T-helper 2 cell (primary cell): ENCODE data around the gene HRCT1.

Experiments used
- DNase-seq, 5 experiments: peaks; one replicate each; pipeline versions ENCODE4 v3.0.0 to v3.0.0-alpha.2; 2012 to 2022

Gene HRCT1

DNA sequence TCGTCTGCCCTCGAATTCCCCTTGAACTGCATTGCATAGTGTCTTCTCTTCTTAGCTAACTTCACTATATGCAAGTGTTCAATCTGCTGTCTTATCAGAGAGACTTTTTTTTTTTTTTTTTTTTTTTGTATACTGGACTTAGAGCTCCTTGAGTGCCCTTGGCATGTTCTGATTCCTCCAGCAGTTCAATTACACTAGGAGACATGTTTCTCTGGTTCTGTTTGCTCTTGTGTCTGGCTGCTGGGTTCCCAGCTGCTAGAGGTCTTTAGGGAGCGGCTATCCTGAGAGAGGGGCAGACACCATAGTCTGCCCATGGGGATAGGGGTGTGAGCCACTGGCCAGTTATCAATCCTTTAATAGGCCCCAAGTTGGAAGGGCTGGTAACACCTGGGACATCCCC lies 38.8 kb downstream of the HRCT1 start:
- no peak for DNase-seq

DNA sequence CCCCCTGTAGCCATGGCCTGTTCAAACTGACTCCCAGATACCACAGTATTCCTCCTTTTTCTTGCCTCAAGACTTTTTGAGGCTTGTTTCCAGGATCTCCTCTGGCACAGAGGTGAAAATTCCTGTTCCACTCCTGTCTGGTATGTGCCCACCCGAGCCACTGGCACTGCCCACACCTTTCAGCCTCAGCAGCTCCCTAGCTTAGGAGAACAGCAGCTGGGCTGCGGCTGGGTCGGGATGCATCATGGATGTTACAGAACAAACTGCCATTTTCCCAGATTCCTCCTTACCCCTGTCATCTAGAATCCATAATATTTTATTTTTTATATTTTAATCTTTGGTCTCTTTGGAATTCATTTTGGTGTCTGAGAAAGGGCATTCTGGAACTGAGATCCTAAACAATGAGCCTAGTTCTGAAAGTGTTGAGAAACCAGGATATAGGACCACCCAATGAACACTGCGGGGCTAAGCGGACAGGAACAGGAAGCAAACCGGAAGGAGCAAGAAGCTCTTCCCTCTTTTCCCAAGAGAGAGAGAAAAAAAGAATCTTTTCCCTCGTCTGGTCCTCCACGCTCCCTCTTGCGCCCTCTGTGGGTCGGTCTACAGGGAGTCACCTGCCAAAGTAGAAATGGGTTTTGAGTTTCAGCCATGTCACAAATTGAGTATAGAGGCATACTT lies 39.5 kb downstream of the HRCT1 start:
- peak; percentile 6 to 66 (median 49) for DNase-seq

DNA sequence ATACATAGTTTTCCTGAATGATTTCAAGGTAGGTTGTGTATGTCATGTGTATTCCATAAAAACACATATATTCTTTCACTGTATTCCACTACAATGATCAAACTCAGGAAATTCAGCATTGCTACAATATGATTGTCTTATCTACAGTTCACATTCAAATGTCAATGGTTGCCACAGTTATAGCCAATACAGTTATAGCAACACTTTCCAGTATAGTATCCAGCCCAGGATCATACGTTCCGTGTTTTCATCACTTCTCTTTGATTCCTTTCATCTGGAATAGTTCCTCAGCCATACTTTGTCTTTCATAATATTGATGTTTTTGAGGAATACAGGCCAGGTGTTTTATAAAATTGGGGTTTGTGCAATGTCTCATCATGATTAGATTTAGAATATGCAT lies 42.4 kb downstream of the HRCT1 start:
- no peak for DNase-seq

DNA sequence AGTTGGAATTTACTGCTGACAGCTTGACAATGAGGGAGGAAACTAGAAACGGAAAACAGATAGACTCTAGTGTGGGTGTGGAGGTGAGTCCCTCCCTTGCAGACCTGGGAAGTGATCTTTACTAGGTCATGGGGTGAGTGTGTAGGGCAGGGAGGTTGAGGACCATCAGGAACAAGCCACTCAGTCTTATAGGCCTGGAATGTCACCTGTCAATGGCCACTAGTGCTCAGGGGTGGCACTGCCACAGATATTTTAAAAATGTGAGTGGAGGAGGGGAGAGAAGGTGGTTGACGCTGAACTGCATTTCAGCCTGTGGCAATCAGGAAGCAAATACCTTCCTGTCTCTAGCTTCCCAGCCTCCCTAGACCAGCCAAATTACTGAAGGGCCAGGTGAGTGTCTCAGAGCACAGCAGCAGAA lies 42.9 kb downstream of the HRCT1 start:
- no peak for DNase-seq

DNA sequence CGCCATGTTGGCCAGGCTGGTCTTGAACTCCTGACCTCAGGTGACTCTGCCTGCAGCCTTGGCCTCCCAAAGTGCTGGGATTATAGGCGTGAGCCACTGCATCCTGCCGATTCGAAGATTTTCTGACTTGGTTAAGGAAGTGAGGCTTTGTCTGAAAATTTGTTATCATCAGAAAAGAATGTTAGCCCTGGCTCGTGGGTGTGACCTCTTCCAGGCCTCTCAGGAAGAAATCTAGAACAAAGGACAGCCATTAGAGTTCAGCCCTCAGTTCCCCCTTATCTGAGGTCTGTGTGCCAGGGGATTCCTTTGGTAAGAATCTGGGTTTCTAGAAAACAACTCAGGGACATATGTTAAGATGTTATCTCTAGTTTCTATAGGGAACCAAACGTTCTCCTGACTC lies 45.7 kb downstream of the HRCT1 start:
- DNase-seq, result no peak

DNA sequence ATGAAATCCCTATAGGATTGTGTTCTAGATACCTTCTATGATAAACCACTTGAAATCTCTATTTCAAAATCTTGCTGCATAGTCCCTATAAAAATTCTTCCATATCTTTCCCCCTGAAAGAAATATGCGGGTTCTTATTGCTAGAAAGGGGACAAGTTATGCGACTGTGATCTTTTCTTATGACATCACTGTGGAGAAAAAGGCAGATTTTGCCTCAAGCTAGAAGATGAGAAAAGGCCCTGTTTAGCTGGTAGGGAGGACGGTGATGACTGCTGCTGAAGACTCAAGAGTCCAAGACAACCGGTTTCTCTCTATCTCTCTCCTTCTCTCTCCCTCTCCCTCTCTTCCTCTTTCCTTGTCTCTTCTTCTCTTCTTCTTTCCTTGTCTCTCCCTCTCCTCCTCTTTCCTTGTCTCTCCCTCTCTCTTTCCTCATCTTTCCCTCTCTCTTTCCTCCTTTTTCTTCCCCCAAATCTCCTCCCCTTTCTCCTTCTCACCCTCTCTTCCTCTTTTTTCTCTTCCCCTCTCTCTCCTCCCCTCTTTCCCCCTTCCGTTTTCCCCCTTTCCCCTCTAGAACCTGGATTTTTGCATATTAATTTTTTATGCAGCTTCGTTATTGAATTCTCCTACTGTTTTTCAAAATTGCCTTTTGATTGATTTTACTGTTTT lies 46.7 kb downstream of the HRCT1 start:
- DNase-seq, result no peak

DNA sequence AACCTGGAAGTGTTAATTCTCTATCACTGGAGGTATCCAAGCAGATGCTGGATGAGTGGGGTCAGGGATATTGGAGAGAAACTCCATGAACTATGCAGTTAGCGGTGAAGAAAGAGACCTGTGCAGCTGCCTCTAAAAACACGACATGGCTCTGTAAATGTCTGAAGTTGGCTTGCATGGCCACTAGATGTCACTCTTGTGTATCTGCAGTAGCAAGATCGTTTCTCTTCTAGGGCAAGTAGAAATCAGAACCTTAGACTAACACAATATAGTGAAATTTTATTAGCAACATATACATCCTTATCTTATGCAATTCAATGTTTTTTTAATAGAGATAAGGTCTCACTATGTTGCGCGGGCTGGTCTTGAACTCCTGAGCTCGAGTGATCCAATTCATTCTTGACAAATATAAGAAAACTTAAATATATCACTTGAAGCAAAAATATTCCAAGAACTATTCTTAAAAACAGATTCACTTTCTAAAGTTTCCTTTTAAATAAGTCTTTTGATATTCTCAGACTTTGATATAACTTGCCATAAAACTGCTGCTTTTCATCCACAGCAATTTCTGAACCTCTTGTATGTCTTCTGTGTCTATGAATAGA lies 49.0 kb downstream of the HRCT1 start:
- peak in 4 of 5 experiments; percentile 8 to 79 (median 20) for DNase-seq

DNA sequence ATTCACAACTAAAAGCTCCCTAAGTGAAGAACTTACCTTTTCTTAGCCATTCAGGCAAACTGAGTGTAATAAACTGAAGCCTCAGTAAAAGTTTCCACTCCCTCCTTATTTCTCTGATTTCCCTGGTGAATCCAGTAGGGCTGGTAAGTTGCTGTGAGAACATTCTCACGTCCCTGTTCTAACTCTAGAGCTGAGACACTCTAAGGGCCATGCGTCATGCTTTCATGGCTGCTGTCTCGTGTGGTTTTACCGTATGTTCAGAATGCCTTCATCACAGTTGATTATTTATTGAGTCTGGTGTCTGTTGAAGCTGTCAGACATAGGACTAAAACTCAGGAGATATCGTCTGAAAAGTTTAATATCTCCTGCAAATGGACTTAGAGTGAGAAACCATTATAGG lies 50.6 kb downstream of the HRCT1 start:
- DNase-seq, result no peak
